Aortic smooth muscle cell (primary cell): ENCODE data around the gene RSPO1. TPM values are rescaled to one million over a fixed set of nuclear protein-coding genes. Genes with fewer than 3 reads are reported as not detected.

Source experiments
- total RNA-seq: library from RNA; depleted of rRNA; stranded (reverse); fragments of >200 nt; gene quantifications from 2 replicates; pipeline ENCODE4 v1.2.3, GENCODE V29; 2014

Gene RSPO1, protein sequence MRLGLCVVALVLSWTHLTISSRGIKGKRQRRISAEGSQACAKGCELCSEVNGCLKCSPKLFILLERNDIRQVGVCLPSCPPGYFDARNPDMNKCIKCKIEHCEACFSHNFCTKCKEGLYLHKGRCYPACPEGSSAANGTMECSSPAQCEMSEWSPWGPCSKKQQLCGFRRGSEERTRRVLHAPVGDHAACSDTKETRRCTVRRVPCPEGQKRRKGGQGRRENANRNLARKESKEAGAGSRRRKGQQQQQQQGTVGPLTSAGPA
- 0.06 TPM in 1 of 2 replicates, not detected in the other for total RNA-seq

GRCh38 chr1:37634244-37634991, at the start of gene RSPO1:
RSPO1 (minus strand) TSS chr1:37634892; CDS start chr1:37629661, 5,231 bp downstream.

GRCh38 chr1:37595440-37596181, 39.1 kb downstream of the RSPO1 start, which contains the start of gene GNL2:
GNL2 (minus strand) TSS chr1:37595937; CDS start chr1:37595822, 115 bp downstream.

Other genes with a start within 250 kb of the RSPO1 start
- 8.6 and 9.9 TPM in 2 replicates for gene ZC3H12A, start 160.3 kb downstream of the RSPO1 start, total RNA-seq
- 50.1 and 54.7 TPM in 2 replicates for gene MEAF6, start 120.1 kb downstream of the RSPO1 start, total RNA-seq
- 13.2 and 14.8 TPM in 2 replicates for gene SNIP1, start 80.6 kb downstream of the RSPO1 start, total RNA-seq
- 4.4 and 8.7 TPM in 2 replicates for gene DNALI1, start 78.0 kb downstream of the RSPO1 start, total RNA-seq
- gene GNL2, start 39.0 kb downstream of the RSPO1 start, total RNA-seq = 79.1 and 111 TPM in 2 replicates
- gene CDCA8, start 57.6 kb upstream of the RSPO1 start, total RNA-seq = 4.5 and 6.1 TPM in 2 replicates
- not detected in 2 replicates for gene EPHA10, start 130.2 kb upstream of the RSPO1 start, total RNA-seq
- gene MANEAL, start 159.0 kb upstream of the RSPO1 start, total RNA-seq = 0.99 and 2.2 TPM in 2 replicates
- gene C1orf122, start 172.9 kb upstream of the RSPO1 start, total RNA-seq = 23.1 and 26.7 TPM in 2 replicates
- gene YRDC, start 173.3 kb upstream of the RSPO1 start, total RNA-seq = 10.3 and 12.4 TPM in 2 replicates
- 2.5 and 3.4 TPM in 2 replicates for gene MTF1, start 224.7 kb upstream of the RSPO1 start, total RNA-seq